Lung (tissue), 12 donors: Measurements from ENCODE around the gene FLOT1. TPM values are rescaled to one million over a fixed set of nuclear protein-coding genes. Genes with fewer than 3 reads are reported as not detected.

ENCODE experiments used
- ATAC-seq: fragments of 200-7000 bp; cut with Tn5 transposase; one replicate; pipeline ENCODE4 v1.9.1; 2020; ENCODE audit warnings: moderate number of reproducible peaks; ENCODE audit not compliant: insufficient read depth, low FRiP score
- DNase-seq, 3 donors: peaks; one replicate each; pipeline ENCODE4 v3.0.0-alpha.2; 2013 to 2017
- H3K27ac ChIP-seq, 2 donors: one replicate each; pipeline ENCODE4 v1.5.1; 2013; ENCODE audit warnings: mild to moderate bottlenecking in 2 of 2, moderate library complexity in 2 of 2, control low read depth in 1 of 2, inconsistent platforms in 1 of 2, low read depth in 1 of 2, low read length in 1 of 2
- H3K27me3 ChIP-seq, 3 donors: one replicate each; pipeline ENCODE4 v1.5.1; 2013; ENCODE audit warnings: low read length in 2 of 3; ENCODE audit not compliant: control insufficient read depth in 3 of 3, insufficient read depth in 3 of 3
- H3K36me3 ChIP-seq, 4 donors: one replicate each; pipeline ENCODE4 v1.5.1; 2013; ENCODE audit warnings: low read length in 4 of 4, mild to moderate bottlenecking in 1 of 4, moderate library complexity in 1 of 4; ENCODE audit not compliant: control insufficient read depth in 4 of 4, insufficient read depth in 4 of 4
- H3K4me1 ChIP-seq, 5 donors: one replicate each; pipeline ENCODE4 v1.5.1; 2013; ENCODE audit warnings: low read length in 5 of 5, mild to moderate bottlenecking in 2 of 5, moderate library complexity in 1 of 5; ENCODE audit not compliant: control insufficient read depth in 5 of 5, insufficient read depth in 5 of 5
- H3K4me3 ChIP-seq: one replicate; pipeline ENCODE4 v1.5.1; 2013; ENCODE audit warnings: mild to moderate bottlenecking, control low read depth, moderate library complexity
- H3K9ac ChIP-seq, 2 donors: one replicate each; pipeline ENCODE4 v1.5.1; 2013; ENCODE audit warnings: low read length in 2 of 2, control low read depth in 1 of 2; ENCODE audit not compliant: insufficient read depth in 1 of 2
- H3K9me3 ChIP-seq, 4 donors: one replicate each; pipeline ENCODE4 v1.5.1; 2013; ENCODE audit warnings: low read length in 3 of 4, mild to moderate bottlenecking in 1 of 4, moderate library complexity in 1 of 4; ENCODE audit not compliant: control insufficient read depth in 4 of 4, insufficient read depth in 3 of 4
- WGBS, 2 donors: extraction: QIAGEN DNeasy Blood & Tissue Kit; methylation state at CpG; one replicate each; pipeline ENCODE4 v1.1.7; 2013; 5-methylcytosine and 5-hydroxymethylcytosine counted together
- polyA plus RNA-seq, 2 donors: library from polyadenylated mRNA; stranded (reverse); fragments of 200-250 nt; gene quantifications; one replicate each; pipeline ENCODE4 v1.2.1, GENCODE V29; 2013
- total RNA-seq, 2 donors: library from RNA; depleted of rRNA in 1 of 2; stranded (reverse); fragments of >200 nt in 1 of 2; gene quantifications; one replicate each; pipeline ENCODE4 v1.2.1, GENCODE V29; 2014 to 2021
- TF ChIP-seq, protein P1 (sequence below): IDR thresholded peaks from 2 replicates; pipeline ENCODE4 v1.5.1; 2012; ENCODE audit warnings: mild to moderate bottlenecking; ENCODE audit errors: control extremely low read depth, extremely low read depth
- donor health status: control.
- donor health status: control.
- donor health status: Bipolar disorder and iron deficiency.
- donor health status: healthy.
- donor health status: DM: yes; HTN: yes; CAD: no.

FLOT1 gene
- total and polyA plus RNA-seq, 4 donors, result 88.0 to 474 (median 188) TPM

DNA sequence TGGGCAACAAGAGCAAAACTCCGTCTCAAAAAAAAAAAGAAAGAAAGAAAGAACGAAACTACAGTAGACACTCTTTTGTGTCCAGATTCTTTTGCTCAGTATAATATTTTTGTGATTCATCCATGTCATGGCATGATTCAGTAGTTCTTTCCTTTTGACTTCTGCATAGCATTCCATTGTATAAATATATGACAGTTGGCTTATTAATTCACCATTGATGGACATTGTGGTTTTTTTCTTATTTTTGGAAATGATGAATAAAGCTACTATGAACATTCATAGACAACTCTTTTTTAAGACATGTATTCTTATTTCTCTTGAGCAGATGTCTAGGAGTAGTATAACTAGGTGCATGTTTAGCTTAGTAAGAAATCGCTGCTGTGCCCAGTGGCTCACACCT lies 12.1 kb upstream of the FLOT1 start:
- TF ChIP-seq, protein P1, sequence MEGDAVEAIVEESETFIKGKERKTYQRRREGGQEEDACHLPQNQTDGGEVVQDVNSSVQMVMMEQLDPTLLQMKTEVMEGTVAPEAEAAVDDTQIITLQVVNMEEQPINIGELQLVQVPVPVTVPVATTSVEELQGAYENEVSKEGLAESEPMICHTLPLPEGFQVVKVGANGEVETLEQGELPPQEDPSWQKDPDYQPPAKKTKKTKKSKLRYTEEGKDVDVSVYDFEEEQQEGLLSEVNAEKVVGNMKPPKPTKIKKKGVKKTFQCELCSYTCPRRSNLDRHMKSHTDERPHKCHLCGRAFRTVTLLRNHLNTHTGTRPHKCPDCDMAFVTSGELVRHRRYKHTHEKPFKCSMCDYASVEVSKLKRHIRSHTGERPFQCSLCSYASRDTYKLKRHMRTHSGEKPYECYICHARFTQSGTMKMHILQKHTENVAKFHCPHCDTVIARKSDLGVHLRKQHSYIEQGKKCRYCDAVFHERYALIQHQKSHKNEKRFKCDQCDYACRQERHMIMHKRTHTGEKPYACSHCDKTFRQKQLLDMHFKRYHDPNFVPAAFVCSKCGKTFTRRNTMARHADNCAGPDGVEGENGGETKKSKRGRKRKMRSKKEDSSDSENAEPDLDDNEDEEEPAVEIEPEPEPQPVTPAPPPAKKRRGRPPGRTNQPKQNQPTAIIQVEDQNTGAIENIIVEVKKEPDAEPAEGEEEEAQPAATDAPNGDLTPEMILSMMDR, result no peak
- WGBS, 2 donors, result 89 to 92% methylated on average over 3 of the region's 3 CpGs
- peaks cover 0 to 13% (median 3%) of the 10 kb centered on the region in 5 donors for H3K4me1 ChIP-seq
- ATAC-seq (no peak), DNase-seq (no peak)
- no peaks in the 10 kb centered on the region for H3K27me3 ChIP-seq
- no peak overlapping the region for H3K9ac ChIP-seq
- no peak overlapping the region for H3K4me3 ChIP-seq
- no peaks in the 10 kb centered on the region for H3K9me3 ChIP-seq
- no peaks in the 10 kb centered on the region for H3K36me3 ChIP-seq
- H3K27ac ChIP-seq, result no peak overlapping the region

DNA sequence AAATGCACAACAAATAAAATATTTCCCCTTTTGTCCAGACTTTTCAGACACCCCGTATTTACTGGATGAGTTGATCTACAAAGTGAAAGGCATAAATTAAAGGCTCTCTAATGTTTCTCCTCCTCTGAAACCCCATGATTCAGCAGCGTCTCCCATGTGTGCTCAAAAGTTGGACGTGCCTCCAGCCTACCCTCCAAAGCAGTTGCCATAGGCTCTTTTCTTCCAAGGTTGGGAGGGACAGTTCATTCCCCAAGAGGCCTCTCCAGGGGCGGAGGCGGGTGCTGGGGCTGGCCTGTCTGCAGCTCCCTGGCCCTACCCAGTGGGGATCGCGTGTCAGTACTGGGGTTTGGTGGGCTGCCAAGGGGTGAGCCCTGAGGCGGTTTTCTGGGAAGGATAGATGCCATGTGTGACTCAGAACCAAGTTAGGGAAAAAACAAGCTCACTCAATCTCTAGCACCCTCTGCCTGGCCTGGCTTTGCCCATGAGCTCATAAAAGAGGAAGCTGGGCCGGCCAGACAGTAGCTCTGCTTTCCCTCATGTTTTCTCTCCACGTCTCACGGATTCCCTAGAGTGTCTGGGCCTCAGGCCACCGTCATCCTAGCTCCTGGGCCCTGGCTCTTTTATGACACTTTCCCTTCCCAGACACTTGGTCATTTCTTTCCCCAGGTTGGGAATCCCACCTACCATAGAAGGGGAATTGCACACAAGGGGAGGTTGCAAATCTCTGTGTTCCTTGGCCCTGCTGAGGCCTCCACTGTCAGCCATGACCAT lies 9.9 kb upstream of the FLOT1 start:
- DNase-seq (peak; percentile 54 to 82 (median 80)), ATAC-seq (peak; percentile 92)
- H3K36me3 ChIP-seq, result no peaks in the 10 kb centered on the region
- TF ChIP-seq, protein P1, result no peak
- peak overlapping the region; percentile 80 to 97 for H3K27ac ChIP-seq
- no peaks in the 10 kb centered on the region for H3K27me3 ChIP-seq
- H3K4me1 ChIP-seq, result peaks cover 2 to 14% (median 12%) of the 10 kb centered on the region in 5 donors
- WGBS, 2 donors, result 30 to 40% methylated on average over 12 of the region's 12 CpGs
- no peak overlapping the region for H3K9ac ChIP-seq
- H3K9me3 ChIP-seq, result no peaks in the 10 kb centered on the region
- no peak overlapping the region for H3K4me3 ChIP-seq

DNA sequence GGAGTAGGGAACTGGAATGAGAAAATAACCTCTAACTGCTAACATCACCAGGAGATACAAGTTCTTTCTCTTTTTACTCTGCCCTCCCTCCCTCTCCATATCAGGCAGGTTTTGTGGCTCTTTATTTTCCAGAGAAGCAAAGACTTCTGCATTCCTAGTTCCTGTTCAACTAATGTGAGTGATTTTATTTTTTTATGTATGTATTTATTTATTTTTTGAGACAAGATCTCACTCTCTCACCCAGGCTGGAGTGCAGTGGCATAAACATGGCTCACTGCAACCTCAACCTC lies 7.8 kb upstream of the FLOT1 start:
- Histone ChIP-seq H3K9me3 (no peaks in the 10 kb centered on the region), H3K36me3 (no peaks in the 10 kb centered on the region), H3K4me3 (no peak overlapping the region), H3K27me3 (no peaks in the 10 kb centered on the region), H3K27ac (no peak overlapping the region), H3K4me1 (peaks cover 2 to 14% (median 12%) of the 10 kb centered on the region in 5 donors), H3K9ac (no peak overlapping the region)
- no peak for DNase-seq
- ATAC-seq, result no peak
- TF ChIP-seq, protein P1, result no peak
